Fibroblast of skin of back (primary cell): ENCODE data around the gene PIGZ.
A peak's percentile ranks its signal among the peaks of the same experiment; 100 is the strongest.
"Not testable (repeated sequence)": the region's sequence is repeated elsewhere in the genome, so short reads cannot be mapped to it uniquely, and the experiment has no call there.

Source experiments
- DNase-seq: peaks from one replicate; pipeline ENCODE4 v3.0.0-alpha.2; 2013

The PIGZ gene

DNA sequence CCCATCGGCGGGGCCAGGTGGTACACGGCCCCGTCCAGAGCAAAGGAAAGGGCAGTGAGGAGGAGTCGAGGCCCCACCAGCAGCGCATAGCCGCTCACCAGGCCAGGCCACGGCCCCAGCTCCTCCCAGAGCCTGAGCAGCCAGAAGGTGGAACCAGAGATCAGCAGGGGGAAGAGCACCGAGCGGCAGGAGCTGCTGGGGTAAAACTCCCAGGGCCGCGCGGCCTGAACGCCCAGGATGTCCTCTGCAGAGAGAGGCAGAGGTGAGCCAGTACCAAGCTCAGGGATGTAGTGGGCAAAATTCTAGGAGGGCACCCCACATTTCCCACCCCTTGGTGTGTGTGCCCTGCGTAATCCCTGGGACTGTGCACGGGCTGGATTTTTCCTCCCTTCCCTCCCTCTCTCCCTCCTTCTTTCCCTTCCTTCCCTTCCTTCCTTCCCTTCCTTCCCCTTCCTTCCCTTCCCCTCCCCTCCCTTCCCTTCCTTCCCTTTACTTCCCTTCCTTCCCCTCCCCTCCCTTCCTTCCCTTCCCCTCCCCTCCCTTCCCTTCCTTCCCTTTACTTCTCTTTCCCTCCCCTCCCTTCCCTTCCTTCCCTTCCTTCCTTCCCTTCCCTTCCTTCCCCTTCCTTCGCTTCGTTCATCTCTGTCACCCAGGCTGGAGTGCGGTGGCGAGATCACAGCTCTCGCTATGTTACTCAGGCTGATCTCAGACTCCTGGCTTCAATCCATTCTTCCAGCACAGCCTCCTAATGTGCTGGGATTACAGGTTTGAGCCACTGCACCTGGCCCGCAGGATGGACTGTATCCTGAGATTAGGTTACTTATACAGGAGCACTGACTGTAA, 20.0 kb downstream of the PIGZ start:
- no peak for DNase-seq

DNA sequence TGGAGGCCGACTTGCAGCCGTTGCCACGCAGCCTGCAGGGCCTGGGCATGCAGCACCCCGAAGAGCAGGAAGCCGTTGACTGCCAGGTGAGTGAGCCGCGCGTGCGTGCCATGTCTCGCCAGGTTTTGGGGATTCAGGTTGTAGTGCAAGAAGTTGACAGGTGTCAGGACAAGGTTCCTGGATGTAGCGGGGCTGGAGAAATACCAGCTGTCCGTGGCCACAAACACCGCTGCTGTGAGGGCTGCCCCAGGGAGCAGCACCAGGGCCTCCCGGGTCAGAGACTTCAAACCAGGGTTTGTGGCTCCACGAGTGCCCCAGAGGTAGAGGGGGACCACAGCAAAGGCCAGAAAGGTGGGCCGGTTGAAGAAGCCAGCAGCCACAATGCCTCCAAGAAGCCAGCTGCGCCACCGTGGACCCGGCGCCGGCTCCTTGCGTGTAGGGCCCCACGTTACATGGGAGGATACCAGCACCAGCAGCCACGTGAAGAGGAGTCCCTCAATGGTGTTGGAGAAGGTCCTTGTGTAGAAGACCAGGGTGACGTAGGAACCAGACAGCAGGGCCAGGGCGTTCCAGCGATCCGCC, 20.7 kb downstream of the PIGZ start:
- DNase-seq: no peak

DNA sequence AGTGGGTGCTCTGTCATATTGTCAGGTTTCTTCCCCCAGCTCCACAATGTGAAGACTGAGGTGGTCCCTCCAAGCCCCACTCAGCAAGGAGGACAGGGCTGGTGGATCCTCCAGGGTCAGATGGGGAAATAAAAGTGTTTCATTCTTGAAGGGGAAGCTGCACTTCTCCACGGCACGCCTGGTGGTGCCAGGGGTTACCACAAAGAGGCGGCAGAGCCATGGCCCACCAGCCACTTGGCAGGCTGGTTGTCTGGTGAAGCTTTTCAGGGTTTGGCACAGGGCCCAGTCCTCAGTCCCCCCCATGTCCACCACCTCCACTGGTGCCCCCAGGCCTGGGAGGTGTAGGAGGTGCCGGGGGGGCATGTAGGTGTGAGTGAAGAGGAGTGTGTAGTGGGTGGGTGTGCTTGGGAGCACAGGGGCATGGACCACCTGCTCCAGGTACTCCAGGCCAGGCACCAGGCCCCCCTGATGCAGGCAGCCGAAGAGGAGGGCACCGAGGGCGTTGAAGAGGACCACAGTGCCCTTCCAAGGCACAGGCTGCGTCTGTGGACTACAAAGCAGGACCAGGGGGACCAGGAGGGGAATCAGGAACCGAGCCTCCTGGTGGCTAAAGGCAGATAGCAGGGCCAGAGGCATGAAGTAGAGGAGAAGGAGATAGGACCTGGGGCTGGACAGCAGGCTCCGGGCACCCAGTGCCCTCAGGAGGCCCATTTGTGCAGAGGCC, 21.3 kb downstream of the PIGZ start:
- DNase-seq: no peak

DNA sequence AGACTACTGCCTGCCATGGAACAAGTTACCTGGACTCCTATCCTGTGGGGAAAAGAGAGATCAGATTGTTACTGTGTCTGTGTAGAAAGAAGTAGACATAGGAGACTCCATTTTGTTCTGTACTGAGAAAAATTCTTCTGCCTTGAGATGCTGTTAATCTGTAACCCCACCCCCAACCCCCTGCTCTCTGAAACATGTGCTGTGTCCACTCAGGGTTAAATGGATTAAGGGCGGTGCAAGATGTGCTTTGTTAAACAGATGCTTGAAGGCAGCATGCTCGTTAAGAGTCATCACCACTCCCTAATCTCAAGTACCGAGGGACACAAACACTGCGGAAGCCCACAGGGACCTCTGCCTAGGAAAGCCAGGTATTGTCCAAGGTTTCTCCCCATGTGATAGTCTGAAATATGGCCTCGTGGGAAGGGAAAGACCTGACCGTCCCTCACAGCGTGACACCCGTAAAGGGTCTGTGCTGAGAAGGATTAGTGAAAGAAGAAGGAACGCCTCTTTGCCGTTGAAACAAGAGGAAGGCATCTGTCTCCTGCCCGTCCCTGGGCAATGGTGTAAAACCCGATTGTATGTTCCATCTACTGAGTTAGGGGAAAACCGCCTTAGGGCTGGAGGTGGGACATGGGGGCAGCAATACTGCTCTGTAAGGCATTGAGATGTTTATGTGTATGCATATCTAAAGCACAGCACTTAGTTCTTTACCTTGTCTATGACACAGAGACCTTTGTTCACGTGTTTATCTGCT, 24.4 kb downstream of the PIGZ start:
- not testable (repeated sequence) for DNase-seq

DNA sequence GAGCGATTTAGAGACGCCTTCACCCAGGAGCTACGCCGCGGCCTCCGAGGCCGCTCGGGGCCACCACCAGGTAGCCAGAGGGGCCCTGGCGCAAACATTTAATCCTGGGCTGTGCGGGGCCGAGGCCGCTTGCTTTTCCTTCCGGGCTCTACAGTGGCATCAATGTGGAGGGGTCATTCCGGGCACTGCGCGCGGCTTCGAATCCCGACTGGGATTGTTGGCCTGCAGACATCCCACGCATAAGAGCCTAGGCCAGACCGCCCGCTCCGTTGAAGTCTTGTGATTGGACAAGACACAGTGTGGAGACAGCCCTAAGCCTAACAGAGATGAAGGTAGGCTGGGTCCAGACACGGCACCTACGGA, 25.7 kb downstream of the PIGZ start:
- DNase-seq: peak; percentile 23

DNA sequence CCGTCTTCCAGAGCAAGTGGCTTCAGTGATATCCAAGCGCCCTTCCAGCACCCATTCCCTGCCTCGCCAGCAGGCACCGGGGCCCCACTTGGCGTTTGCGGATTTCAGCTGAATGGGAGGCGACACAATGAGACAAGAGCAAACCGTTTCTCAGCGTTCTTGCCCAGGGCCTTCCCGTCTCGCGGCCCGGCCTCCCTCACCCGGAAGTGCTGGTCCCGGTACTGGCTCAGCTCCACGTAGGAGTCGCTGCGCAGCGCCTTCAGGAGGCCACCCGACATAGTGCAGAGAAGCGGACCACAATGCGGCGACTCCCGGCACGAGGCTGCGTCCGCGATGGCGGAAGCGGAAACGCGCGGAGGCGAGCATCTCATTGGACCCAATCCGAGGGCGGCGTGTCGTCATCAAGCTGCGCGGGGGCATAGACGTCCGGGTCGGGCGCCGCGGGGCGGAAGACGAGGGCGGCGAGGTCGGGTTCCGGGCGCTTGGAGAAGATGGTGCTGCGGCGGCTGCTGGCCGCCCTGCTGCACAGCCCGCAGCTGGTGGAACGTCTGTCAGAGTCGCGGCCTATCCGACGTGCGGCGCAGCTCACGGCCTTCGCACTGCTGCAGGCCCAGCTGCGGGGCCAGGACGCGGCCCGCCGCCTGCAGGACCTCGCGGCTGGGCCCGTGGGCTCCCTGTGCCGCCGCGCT, 26.3 kb downstream of the PIGZ start, which contains the start of gene NCBP2:
Gene NCBP2 (minus strand): TSS at position 303 of the 689 bp plus-strand sequence. CDS start 25 bp downstream, at position 278.
- peak; percentile 98 for DNase-seq

DNA sequence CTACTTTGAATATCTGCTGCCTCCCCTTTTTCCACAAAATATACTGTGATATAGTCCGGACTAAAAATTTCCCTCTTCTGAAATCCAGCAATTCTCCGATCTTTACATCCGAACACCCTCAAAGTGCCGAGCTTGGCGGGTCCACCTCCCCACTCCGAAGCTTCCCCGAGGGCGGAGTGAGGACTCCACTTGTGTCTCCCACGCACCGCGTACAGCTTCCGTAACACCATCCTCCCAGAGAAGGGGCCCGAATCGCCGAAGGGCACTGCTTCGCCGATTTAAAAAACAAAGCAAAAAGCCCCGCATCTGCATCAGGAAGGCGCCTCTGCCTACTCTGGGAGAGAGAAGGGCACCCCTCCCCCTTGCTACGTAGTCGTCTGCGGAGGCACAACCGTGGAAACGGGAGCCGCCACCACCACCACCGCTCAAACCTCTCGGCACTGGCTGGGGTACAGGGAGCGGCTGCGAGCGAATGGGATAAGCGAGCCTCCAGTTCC, 26.9 kb downstream of the PIGZ start:
- DNase-seq: no peak

DNA sequence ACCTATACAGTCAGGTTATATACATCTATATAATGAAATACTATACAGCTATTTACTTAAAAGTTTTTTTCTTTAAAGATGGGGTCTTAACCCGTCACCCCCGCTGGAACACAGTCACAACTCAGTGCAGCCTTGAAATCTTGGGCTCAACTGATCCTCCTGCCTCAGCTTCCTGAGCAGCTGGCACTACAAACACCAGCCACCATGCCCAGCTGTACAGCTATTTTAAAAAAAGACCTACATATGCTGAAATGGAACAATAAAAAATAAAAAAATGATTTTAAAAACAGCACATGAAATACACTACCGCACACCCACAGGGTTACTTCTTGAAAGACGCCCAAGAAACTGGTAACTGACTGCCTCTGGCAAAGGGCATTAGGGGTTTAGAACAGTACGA, 30.1 kb downstream of the PIGZ start:
- DNase-seq: no peak

DNA sequence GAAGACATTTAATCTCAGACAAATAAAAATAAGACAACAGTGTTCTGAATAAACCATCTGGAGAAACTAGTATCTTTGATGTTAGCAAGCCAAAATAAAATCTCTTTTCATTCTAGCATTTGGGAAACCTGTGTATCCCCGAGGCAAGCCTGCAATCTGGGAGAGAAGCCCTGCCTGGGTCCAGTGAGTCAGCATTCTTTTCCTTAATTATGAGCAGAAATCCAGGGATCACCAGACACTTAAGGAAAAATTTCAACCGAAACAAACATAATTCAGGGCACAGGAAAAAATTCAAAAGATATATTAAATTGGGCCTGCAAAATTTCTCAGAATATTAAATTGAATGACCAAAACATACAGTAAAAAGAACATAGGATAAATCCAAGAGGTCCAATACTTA, 30.5 kb downstream of the PIGZ start:
- no peak for DNase-seq

DNA sequence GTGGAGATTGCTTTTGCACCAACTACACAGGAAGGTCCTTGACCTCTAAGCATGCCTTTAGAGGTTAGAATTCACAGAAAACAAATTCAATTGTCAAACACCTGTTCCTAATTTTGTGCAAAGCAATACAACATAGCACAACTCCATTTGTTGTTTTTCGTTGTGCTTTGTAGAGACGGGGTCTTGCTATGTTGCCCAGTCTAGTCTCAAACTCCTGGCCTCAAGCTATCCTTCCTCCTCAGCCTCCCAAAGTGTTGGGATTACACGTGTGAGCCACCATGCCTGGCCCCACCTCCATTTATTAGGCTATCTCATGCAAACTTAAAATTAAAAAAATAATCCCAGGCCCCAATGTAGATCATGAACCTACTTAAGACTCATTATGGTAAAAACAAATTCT, 32.3 kb downstream of the PIGZ start:
- no peak for DNase-seq

DNA sequence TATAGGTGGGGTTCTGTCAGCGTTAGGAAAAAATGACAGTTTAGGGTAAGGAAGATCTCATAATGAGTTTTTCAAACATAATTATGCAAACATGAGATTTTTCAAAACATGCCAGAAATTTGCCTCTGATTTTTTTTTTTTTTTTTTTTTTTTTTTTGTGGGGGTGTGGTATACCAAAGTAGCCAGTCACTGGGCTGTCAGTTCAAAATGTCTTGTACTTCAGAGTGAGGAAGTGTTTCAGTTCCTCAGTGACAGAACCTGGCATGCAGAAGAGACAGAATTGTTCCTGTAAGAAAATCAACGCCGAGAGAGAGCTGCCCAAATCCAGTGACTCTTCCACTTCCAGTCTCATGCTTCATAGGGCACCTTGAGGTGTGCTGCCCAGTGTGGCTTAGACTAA, 36.0 kb downstream of the PIGZ start:
- DNase-seq: no peak

DNA sequence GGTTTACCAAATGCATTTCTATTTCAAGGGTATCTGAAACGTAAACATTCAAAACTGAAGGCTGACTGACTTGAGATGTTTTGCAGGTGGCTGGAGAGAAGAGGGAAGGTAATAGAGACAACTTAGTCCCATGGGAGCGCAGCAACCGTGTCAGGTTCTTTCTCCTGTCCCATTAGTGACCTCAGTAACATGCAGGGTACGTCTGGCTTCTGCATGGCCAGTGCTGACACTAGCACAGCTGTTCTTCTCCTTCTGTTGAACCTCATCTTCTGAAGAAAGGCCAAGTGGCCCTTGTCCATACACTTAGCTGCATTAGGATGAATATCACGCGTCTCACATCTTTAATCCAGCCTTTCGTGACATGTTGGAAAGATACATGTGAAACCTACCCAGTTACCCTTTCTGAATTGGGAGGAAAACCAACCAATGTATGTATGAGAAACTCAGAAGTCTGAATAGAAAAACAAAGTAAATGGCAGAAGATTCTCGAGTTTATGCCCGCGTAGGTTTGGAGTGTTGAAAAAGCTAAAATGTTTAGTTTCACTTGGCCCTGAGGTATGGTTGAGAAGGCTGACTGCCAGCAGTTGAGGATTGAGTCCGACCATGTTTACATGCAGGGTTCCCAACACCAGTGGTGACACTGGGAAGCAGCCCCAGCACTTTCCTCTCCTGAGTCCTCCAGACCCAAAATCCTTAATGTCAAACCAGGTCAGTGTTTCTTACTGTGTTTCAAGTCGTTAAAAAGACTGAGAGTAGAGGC, 36.6 kb downstream of the PIGZ start:
- DNase-seq: no peak

DNA sequence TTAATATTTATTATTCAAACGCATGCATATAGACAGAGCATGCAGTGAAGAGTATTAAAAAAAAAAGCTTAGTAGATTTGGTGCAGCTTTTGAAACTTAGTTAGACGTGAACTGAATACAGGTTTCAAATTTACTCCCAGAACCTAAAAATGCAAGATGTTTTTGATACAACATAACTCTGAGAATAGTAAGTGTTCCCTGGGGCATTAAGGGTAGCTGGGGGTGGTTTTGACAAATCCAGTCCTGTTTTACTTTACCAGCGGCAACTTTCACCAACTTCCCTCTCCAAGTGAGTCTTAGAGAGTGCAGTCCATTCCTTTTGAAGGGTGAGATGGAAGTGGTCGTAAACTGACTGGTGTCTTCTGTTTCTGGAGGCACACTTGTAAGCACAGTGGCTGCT, 37.5 kb downstream of the PIGZ start:
- DNase-seq: no peak

DNA sequence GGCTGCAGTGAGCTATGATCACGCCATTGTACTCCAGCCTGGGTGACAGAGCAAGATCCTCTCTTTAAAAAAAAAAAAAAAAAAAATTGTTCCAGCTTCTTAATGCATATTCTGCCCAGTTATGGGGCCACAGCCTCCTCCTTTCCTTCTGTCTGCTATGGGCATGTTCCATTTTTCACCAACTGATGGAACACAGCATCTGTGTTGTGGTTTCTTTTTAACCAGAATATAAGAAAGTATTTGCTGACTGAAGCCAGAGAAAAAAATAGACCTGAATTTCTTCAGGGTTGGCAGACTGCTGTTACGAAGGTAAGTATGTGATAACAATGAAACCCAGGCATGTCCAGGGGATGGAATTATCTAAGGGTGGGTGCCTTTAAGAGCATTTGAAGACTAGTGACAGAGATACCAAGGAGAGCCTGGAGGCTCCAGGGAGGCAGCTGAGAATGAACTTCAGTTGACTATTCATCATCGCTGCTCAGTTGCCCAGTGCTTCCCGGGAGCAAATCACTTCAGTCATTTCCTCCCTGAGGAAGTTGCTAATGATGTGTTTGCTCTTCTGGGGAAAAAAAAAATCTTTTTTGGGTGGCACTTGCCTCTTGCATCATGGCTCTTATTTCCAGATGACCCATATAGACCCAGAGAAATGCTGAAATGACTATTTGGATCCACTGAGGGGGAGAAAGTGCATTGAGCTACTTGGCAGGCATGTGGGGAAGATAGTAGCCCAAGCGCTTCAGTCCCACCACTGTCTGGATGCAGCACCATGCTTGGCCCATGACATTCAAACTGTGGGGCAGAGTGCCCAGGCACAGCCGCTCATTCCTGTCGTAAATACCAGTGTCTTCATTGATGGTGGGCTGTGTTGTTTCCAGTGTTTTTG, 40.8 kb downstream of the PIGZ start:
- no peak for DNase-seq

DNA sequence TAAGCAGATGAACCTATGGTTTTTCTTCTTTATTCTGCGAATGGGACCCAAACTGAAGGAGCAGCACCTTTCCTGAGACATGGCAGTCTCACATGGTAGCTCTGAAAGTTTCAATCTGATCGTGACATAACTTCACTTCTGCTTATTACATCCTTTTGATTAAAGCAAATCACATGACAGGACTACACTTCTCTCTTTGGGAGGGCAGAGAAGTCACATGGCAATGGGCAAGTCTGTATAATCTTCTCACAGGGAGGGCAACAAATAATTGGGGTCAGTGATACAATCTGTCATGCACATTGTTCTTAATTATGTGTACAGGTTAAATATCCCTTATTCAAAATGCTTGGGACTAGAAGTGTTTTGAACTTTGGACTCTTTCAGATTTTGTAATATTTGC, 47.9 kb downstream of the PIGZ start:
- no peak for DNase-seq

DNA sequence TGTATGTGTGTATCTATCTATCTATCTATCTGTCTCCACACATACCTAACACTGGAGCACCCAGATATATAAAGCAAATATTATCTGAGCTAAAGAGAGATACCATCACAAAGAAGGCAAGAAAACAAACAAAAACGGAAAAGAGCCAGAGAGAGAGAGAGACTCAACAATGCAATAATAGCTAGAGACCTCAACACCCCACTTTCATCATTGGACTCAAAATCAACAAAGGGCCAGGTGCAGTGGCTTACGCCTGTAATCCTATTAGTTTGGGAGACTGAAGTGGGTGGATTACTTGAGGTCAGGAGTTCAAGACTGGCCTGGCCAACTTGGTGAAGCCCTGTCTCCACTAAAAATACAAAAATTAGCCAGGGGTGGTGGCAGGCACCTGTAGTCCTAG, 49.7 kb downstream of the PIGZ start:
- DNase-seq: no peak

DNA sequence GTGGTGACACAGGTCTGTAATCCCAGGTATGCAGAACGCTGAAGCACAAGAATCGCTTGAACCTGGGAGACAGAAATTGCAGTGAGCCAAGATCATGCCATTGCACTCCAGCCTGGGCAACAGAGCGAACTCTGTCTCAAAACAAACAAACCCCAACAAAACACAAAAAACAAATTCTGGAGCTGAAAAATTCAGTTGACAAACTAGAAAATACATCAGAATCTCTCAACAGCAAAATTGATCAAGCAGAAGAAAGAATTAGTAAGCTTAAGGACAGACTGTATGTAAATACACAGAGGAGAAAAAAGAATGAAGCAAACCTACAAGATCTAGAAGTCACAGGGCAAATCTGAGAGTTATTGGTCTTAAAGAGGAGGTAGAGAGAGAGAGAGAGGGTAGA, 51.6 kb downstream of the PIGZ start:
- DNase-seq: no peak

DNA sequence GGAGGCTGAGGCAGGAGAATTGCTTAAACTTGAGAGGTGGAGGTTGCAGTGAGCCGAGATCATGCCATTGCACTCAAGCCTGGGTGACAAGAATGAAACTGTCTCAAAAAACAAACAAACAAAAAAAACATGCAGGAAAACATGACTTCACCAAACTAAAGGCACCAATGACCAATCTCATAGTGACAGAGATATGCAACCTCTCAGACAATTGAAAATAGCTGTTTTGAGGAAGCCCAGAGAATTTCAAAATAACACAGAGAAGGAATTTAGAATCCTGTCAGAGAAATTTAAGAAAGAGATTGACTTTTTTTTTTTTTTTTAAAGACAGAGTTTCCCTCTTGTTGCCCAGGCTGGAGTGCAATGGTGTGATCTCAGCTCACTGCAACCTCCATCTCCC, 52.4 kb downstream of the PIGZ start:
- DNase-seq: no peak

DNA sequence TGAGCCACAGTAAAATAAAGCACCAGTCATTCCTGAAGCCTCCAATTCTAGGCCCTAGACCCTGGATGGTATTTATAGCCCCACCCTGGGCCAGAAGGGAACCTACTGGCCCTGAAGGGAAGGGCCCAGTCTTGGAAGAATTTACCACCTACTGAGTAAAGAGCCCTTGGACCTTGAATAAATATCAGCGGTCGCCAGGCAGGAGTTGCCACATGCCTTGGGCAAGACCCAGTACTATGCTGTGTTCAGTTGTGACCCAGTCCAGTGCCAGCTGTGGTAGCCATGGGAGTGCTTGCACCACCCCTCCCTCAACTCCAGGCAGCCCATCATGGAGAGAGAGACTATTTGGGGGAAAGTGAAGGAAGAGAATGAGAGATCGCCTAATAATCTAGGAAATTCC, 53.3 kb downstream of the PIGZ start:
- no peak for DNase-seq

DNA sequence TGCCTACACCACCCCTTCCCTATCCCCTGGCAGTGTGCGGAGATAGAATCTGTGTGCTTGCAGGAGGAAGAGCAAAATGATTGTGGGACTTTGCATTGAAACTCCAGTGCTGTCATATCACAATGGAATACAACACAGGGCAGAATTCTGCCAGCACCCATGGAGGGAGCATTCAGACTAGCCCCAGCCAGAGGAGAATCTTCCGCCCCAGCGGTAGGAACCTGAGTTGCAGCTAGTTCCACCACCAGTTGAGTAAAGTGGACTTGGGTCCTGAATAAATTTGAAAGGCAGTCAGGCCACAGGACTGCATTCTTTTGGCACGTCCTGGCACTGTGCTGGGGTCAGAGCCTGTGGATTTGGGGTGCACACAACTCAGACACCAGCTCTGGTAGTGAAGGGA, 53.8 kb downstream of the PIGZ start:
- DNase-seq: no peak
